Spleen (tissue), 7 donors: Measurements from ENCODE around the gene EOLA1.

Source experiments
- POLR2A ChIP-seq, 3 donors: fragments of 450-650 bp; IDR thresholded peaks; one replicate each; pipeline ENCODE4 v1.5.1; 2017; ENCODE audit warnings: antibody characterized with exemption in 3 of 3, mild to moderate bottlenecking in 1 of 3
- POLR2AphosphoS5 ChIP-seq, 3 donors: sonication (generic); formaldehyde crosslinking; IDR thresholded peaks; one replicate each; pipeline ENCODE4 v1.5.1; 2017; ENCODE audit warnings: antibody characterized with exemption in 3 of 3
- TF ChIP-seq, protein P1 (sequence below), 11 experiments: fragments of 200-600 bp in 7 of 11; fragments of 450-650 bp in 4 of 11; sonication (generic) in 4 of 11; IDR thresholded peaks in 8 of 11; conservative IDR thresholded peaks in 3 of 11; 1 replicate in 7 of 11; 2 replicates in 4 of 11; pipeline versions ENCODE4 v1.4.0 to v1.8.0; 2016 to 2021; ENCODE audit warnings: antibody characterized with exemption in 11 of 11, inconsistent platforms in 4 of 11, mild to moderate bottlenecking in 1 of 11
- donor health status: DM: no; HTN: no; CAD: no; lungs with moderate emphysema.
- donor health status: DM: no; HTN: no; CAD: no.
- donor health status: DM: no; HTN: no; CAD: no.

DNA sequence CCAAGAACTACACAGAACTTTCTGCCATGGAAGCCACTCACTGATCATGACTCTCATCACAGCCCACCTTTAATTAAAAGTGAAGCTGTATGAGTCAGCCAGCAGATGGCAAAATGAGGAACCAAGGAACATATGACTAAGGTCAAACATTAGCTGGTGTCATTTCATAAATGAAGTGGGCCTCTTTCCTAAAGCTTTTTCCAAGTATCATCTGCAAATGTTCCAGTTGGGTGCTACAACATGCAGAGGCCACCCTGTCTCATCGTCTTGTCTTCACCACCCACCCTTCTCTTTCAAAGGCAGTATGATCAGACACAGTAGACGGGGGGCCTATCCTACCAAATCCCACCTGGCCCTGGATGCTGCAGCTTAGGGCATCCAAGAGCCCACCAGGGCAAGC lies 9.2 kb upstream of the EOLA1 start:
- TF ChIP-seq, protein P1, sequence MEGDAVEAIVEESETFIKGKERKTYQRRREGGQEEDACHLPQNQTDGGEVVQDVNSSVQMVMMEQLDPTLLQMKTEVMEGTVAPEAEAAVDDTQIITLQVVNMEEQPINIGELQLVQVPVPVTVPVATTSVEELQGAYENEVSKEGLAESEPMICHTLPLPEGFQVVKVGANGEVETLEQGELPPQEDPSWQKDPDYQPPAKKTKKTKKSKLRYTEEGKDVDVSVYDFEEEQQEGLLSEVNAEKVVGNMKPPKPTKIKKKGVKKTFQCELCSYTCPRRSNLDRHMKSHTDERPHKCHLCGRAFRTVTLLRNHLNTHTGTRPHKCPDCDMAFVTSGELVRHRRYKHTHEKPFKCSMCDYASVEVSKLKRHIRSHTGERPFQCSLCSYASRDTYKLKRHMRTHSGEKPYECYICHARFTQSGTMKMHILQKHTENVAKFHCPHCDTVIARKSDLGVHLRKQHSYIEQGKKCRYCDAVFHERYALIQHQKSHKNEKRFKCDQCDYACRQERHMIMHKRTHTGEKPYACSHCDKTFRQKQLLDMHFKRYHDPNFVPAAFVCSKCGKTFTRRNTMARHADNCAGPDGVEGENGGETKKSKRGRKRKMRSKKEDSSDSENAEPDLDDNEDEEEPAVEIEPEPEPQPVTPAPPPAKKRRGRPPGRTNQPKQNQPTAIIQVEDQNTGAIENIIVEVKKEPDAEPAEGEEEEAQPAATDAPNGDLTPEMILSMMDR (IDR thresholded peaks at IDR 0.05 in 8 of 11, conservative IDR thresholded peaks at IDR 0.05 in 3 of 11) = no peak
- TF ChIP-seq POLR2A (IDR thresholded peaks at IDR 0.05) (no peak), POLR2AphosphoS5 (IDR thresholded peaks at IDR 0.05) (no peak)
